G401 (cell line): Measurements from ENCODE around the gene FAT1. TPM values are rescaled to one million over a fixed set of nuclear protein-coding genes. Genes with fewer than 3 reads are reported as not detected.
A peak's percentile ranks its signal among the peaks of the same experiment; 100 is the strongest.
"Not testable (repeated sequence)": the region's sequence is repeated elsewhere in the genome, so short reads cannot be mapped to it uniquely, and the experiment has no call there.

Experiments used
- DNase-seq: peaks from one replicate; pipeline ENCODE4 v3.0.0-alpha.2; 2015; ENCODE audit warnings: low spot score
- in situ Hi-C: cut with HindIII; loops from 2 replicates; pipeline ENCODE4 v1.10.0; 2016; ENCODE audit warnings: low sequenced_read_pairs, mixed read lengths
- total RNA-seq: library from RNA; depleted of rRNA; stranded (reverse); fragments of >200 nt; shearing (Covaris generic); gene quantifications from 2 replicates; pipeline ENCODE4 v1.2.3, GENCODE V29; 2014

FAT1 gene
- total RNA-seq, 1 experiment from 2014 or later, result 49.5 TPM

GRCh38 chr4:186676531-186677161 lies 47.0 kb downstream of the FAT1 start:
- in situ Hi-C loops, result no loop called here
- no peak for DNase-seq

DNA sequence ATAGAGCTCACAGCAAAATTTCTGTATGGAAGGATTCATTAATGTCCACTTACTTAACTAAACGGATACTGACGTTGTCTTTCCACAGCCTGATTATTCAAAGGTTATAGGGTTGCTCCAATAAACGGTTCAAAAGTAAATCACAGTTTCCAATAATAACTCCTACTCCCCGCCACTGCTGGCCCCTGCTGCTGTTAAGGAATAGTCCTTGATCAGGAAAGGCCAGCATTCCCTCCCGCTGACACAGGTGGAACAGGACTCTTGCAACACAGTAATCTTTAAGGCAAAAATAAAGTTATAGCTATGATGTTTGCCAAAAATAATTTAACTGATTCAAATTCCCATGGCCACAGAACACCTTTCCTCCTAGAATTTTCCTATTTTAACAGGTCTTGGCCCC lies 53.9 kb downstream of the FAT1 start:
- in situ Hi-C loops, result loop anchor here (5.0 kb wide), 1 partner anchor 43 kb away; no protein-coding TSS in a partner anchor
- DNase-seq, result no peak

DNA sequence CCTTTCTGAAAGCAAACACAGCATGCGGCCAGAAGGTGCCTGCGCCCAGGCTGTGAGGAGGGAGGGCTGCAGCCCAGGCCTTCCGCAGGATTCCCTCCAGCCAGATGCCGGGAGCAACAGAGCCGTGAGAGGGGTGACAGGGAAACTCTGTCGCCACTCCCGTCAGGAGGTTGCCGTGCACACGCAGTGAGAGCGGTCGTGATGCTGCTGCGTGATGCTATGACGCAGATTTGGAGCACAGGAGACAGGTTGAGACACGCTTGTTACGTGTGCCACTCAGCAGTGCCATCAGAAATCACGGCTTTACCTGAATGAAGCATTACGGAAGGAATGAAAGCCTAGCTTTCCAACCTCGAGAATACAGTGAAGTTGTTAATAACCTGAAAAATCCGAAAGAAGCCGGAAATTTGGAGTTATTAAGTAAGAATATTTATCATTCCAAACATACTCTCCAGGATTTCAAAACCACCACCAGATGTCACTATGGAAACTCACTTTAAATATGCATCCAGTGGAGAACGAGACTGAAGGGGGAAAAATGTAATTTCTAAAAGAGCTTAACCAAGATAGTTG lies 54.4 kb downstream of the FAT1 start:
- in situ Hi-C loops, result loop anchor here (5.0 kb wide), 1 partner anchor 43 kb away; no protein-coding TSS in a partner anchor
- peak; percentile 81 for DNase-seq

DNA sequence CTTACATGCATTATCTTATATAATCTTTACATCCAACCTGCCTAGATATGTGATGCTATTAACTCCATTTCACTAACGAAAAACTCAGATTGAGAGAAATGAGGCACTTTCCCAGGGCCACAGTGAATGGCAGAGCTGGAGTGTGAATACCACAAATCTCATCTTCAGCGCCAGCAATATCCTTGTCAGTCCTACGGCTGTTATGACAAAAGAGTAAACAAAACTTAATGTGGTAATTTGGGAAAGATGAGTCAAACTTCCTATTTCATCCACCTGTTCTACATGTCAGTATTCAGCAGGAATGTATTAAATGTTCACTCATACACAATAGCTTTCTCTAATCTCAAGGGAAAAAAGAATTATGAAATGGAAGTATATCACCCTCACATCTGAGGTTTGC lies 56.9 kb downstream of the FAT1 start:
- in situ Hi-C loops, result loop anchor here (5.0 kb wide), 1 partner anchor 46 kb away; no protein-coding TSS in a partner anchor
- DNase-seq, result no peak

GRCh38 chr4:186666252-186666651 lies 57.4 kb downstream of the FAT1 start:
- no peak for DNase-seq
- in situ Hi-C loops, result loop anchor here (5.0 kb wide), 1 partner anchor 46 kb away; no protein-coding TSS in a partner anchor

- in situ Hi-C loops, result no loop called here
- DNase-seq, result no peak
Observed at GRCh38 chr4:186660403-186660802, 63.3 kb downstream of the FAT1 start.

DNA sequence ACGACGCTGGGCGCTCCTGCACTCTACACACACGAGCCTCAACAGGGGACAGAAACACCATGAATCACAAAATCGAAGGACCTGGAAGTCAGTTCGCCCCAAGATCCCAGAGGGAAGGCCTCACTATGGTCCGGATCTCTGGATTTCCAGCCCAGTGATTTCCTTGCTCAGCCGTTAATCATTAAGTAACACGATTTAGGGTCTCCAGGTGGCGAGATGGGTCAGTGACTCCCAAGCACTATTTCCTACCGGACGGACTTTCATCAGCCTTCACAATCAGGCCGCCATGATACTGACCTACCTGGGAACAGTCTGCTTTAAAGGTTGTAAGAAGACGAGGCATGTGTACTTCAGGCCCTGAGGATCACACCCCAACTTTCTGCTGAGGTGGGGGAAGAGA lies 63.7 kb downstream of the FAT1 start:
- in situ Hi-C loops, result no loop called here

GRCh38 chr4:186659456-186659855 lies 64.2 kb downstream of the FAT1 start:
- in situ Hi-C loops, DNase-seq: not testable (repeated sequence)

More for the DNA sequence above, 63.7 kb downstream of the FAT1 start:
- DNase-seq, result no peak

GRCh38 chr4:186658657-186659056 lies 65.0 kb downstream of the FAT1 start:
- no peak for DNase-seq
- in situ Hi-C loops, result no loop called here

GRCh38 chr4:186657764-186658163 lies 65.9 kb downstream of the FAT1 start:
- DNase-seq, result no peak
- in situ Hi-C loops, result no loop called here

GRCh38 chr4:186653969-186654368 lies 69.7 kb downstream of the FAT1 start:
- DNase-seq, result no peak

GRCh38 chr4:186651624-186652023 lies 72.0 kb downstream of the FAT1 start:
- in situ Hi-C loops, result no loop called here
- peak; percentile 73 for DNase-seq

More at GRCh38 chr4:186653969-186654368, 69.7 kb downstream of the FAT1 start:
- in situ Hi-C loops, result no loop called here

DNA sequence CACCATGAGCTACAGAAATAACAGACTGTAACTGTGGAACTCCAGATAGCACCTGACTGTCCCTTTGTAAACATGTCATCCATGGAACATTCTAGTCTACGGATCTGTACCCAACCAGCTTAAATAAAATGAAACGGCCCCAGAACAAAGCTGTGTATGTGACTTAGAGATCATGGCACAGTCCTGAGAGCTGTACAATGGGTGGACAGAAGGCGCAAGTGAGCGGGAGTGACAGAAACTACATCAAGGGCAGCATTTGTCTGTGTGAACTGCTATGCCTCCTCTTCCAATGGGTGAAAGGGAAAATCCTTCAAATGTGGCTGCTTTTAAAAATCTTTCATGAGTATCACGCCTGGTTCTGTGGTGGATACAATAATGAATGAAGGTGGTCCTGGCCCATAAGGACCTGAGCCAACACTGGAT lies 72.5 kb downstream of the FAT1 start:
- peak; percentile 67 for DNase-seq
- in situ Hi-C loops, result no loop called here

DNA sequence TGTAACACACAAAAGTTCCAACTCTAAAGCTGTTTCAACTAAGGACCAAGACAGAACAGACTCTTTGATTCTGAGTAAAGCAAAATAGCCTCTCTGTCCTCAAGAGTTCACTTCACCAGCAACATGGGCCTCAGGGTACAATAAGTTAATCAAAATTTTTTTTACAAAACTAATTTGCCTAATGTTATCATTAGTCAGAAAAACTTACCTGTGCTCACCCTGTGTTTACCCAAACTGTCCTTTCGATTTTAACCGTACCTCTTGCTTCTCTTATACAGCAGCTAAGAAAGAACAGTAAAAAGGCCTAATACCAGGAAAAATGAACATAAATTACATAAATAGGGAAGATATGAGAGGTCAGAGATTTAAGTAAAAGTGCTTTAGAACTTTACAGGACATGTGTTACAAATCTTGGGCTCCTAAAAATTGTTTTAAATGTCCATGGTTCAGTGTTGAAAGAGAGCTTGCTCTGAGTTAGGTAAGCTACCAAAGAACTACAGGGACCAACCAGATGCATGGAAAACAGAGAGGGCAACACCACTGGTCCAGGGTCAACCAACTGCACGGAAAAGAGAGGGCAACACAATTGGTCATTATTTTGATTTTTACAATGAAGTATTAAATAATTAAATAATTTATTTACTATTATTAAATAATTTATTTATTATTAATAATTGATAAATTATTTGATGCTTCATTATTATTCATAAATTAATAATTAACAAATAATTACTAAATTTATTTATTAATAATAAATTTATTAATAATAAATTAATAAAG lies 73.1 kb downstream of the FAT1 start:
- DNase-seq, result no peak
- in situ Hi-C loops, result no loop called here

DNA sequence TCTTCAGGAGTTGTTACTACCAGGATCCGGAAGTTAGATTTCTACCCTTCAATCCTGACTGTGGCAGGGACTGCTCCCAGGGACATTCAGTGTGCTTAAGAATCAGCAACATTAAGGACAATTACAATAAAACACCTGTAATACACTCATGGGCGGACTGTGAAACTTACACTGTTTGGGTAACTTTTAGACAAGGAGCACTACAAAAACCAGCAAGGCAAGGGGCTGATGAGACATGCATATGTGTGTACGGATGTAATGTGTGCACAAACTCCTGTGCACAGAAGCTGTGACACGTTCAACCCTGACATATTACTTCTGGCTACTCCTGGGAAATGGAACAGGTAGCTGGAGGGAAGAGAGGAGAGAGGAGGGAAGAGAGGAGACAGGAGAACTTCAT lies 75.8 kb downstream of the FAT1 start:
- in situ Hi-C loops, result no loop called here
- no peak for DNase-seq

- no peak for DNase-seq
- in situ Hi-C loops, result no loop called here
Observed at GRCh38 chr4:186644737-186645261, 78.9 kb downstream of the FAT1 start.

DNA sequence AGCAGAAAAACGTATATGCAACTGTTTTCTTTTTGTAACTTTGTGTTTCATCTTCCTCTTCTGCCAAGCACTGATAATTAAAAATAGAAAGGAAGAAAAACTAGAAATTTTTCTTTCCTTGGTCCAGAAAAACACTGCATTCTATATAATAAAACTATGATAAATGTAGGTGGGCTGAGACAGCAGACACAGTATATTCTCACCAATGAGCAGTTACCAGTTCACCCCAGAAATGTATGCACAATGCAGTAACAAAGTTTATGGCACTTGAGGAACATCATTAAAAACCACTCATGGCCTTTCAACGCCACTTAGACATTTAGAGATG lies 79.4 kb downstream of the FAT1 start:
- in situ Hi-C loops, result no loop called here
- DNase-seq, result no peak

DNA sequence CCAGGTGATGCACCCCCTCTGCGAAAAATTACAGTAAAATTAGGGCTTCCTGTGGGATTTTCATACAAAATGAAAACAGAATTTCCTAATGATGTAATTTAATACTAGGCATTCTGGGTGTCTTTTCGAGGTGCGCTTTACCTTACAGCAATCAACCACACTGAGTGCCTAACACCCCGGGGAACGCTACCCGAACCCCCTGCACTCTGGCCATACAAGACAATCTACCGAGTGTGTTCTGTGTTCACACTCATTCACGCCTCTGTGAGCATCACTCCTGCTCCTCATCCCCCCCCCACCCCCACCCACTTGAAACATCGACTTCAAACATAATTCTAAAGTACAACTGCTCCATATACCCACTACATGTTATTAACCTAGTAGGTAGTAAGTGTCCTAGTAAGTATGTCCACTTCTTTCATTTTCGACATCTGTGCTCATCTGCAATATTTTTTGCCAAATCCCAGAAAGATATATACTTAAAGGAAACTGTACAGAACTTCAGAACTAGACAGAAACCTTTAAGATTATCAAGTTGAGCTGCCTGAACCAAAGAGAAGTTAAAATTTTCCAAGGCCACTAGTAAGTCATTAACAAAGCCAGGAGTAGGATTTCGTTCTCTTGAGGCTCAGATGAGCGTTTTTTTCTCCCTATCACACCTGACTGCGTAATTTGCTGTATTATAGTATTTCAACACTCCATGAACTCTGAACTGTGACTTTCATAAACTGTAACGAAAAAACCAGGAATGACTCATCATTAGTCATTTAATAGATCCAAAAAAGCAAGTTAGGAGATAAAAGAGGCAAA lies 80.0 kb downstream of the FAT1 start:
- in situ Hi-C loops, result no loop called here
- DNase-seq, result no peak

GRCh38 chr4:186642998-186643397 lies 80.7 kb downstream of the FAT1 start:
- DNase-seq, result no peak
- in situ Hi-C loops, result no loop called here
